NCI-H446 treated with DMSO at 0.1 percent for 48 hours (cell line): ENCODE measurements around the gene ATOH8.
"Not testable (repeated sequence)": the region's sequence is repeated elsewhere in the genome, so short reads cannot be mapped to it uniquely, and the experiment has no call there.

Experiments used
- DNase-seq: peaks from one replicate; lab custom pipeline; 2025; lab: John Stamatoyannopoulos, UW

Gene ATOH8

DNA sequence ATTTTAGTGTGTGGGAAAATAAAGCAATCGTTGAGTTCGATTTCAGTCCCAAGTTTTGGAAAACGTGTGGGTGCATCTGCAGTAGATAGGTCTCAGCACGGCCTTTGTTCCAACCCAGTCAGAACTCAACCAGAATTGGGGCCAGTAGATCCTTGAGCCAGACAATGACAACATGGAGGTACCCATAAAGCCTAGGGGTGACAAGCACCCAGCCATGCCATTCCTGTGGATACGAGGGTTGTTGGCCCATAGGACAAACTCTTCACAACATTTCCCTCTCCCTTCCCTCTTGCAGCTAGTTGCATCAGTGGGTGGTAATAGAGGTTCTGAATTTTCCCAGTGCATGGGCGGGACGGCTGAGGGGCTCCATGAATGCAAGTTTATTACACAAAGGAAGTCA lies 74.9 kb downstream of the ATOH8 start:
- DNase-seq, result no peak

DNA sequence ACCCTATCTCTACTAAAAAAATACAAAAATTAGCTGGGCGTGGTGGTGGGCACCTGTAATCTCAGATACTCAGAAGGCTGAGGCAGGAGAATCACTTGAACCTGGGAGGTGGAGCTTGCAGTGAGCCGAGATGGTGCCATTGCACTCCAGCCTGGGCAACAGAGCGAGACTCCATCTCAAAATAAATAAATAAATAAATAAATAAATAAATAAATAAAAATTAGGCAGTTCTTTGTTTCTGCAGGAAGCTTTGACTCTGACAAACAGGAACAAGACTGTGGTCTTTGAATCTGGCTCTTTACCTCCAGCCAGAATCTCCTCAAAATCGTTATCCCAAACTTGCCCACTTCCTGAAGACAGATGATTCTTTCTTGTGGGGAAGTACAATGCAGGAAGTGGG lies 75.6 kb downstream of the ATOH8 start:
- DNase-seq, result not testable (repeated sequence)

DNA sequence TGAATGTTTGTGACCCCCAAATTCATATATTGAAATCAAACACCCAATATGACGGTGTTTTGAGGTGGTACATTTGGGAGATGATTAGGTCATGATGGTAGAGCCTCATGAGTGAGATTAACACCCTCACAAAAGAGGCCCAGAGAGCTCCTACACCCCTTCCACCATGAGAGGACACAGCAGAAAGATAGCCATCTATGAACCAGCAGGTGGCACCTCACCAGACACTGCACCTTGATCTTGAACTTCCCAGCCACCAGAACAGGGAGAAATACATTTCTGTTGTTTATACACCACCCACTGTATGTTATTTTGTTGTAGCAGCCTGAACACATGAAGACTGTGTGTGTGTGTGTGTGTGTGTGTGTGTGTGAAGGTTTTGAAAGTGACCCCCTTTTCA lies 76.9 kb downstream of the ATOH8 start:
- DNase-seq, result no peak

DNA sequence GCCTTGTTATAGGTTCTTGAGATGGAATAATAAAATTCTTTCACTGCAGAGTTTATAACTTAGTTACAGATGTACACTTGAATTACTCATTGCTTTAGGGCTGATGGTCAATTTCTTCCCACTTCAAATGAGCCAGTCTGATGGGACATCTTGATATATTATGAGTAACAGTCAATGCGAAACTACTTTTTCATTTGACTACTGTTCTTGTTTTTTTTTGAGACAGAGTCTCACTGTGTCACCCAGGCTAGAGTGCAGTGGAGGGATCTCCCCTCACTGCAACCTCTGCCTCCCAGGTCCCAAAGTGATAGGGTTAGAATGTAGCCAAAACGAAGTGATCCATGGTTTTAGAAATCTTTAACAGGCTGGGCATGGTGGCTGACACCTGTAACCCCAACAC lies 77.9 kb downstream of the ATOH8 start:
- no peak for DNase-seq

DNA sequence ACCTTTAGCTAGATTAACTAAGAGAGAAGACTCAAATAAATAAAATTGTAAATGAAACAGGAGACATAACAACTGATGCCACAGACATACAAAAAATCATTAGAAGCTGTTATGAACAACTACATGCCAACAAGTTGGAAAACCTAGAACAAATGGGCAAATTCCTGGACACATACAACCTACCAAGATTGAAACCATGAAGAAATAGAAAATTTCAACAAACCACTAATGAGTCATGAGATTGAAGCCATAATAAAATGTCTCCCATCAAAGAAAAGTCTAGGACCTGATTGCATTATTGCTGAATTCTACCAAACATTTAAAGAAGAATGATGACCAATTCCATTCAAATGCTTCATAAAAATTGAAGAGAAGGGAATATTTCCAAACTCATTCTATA lies 80.7 kb downstream of the ATOH8 start:
- DNase-seq, result no peak
